Keratinocyte (primary cell): ENCODE results near the gene FBXW5. TPM values are rescaled to one million over a fixed set of nuclear protein-coding genes. Genes with fewer than 3 reads are reported as not detected.

Experiments
- DNase-seq: peaks from one replicate; pipeline ENCODE4 v3.0.0-alpha.2; 2011; ENCODE audit warnings: low read depth, missing footprints, low spot score
- FAIRE-seq: peaks from 2 replicates; lab custom pipeline; 2011; peaks lifted over from hg19 to GRCh38; lab: Jason Lieb, UNC
- H2AFZ ChIP-seq: 2 replicates; pipeline ENCODE4 v1.6.0; 2012; ENCODE audit warnings: low read length, control low read depth, inconsistent platforms; ENCODE audit not compliant: control insufficient read depth
- H3K27ac ChIP-seq: 2 replicates; pipeline ENCODE4 v1.5.1; 2011; ENCODE audit warnings: low read length; ENCODE audit not compliant: control insufficient read depth, insufficient read depth
- H3K27me3 ChIP-seq: 3 replicates; pipeline ENCODE4 v1.6.0; 2011; ENCODE audit warnings: low read length; ENCODE audit not compliant: control insufficient read depth, insufficient read depth; ENCODE audit errors: extremely low read depth
- H3K36me3 ChIP-seq, 2 experiments: 2 replicates in 1 of 2; 3 replicates in 1 of 2; pipeline ENCODE4 v1.5.1; 2011; ENCODE audit warnings: low read length in 2 of 2, mild to moderate bottlenecking in 1 of 2; ENCODE audit not compliant: control insufficient read depth in 2 of 2, insufficient read depth in 2 of 2; ENCODE audit errors: extremely low read depth in 1 of 2
- H3K4me1 ChIP-seq: 3 replicates; pipeline ENCODE4 v1.5.1; 2011; ENCODE audit warnings: low read length; ENCODE audit not compliant: control insufficient read depth, insufficient read depth; ENCODE audit errors: extremely low read depth
- H3K4me2 ChIP-seq: 3 replicates; pipeline ENCODE4 v1.6.0; 2011; ENCODE audit warnings: low read depth, low read length; ENCODE audit not compliant: control insufficient read depth, insufficient read depth; ENCODE audit errors: extremely low read depth
- H3K4me3 ChIP-seq, 3 experiments: fragments of 200-600 bp in 1 of 3; sonication (generic) in 1 of 3; 2 replicates in 2 of 3; 3 replicates in 1 of 3; pipeline ENCODE4 v1.5.1; 2011 to 2016; ENCODE audit warnings: low read length in 3 of 3, mild to moderate bottlenecking in 3 of 3, control low read depth in 2 of 3, inconsistent platforms in 1 of 3, low read depth in 1 of 3, mixed read lengths in 1 of 3, mixed run types in 1 of 3, moderate library complexity in 1 of 3; ENCODE audit not compliant: control insufficient read depth in 2 of 3, insufficient read depth in 2 of 3; ENCODE audit errors: extremely low read depth in 1 of 3
- H3K79me2 ChIP-seq: 2 replicates; pipeline ENCODE4 v1.6.0; 2012; ENCODE audit warnings: low read length; ENCODE audit not compliant: control insufficient read depth, insufficient read depth
- H3K9ac ChIP-seq: 3 replicates; pipeline ENCODE4 v1.6.0; 2011; ENCODE audit warnings: low read length; ENCODE audit not compliant: control insufficient read depth, insufficient read depth; ENCODE audit errors: extremely low read depth
- H3K9me1 ChIP-seq: 3 replicates; pipeline ENCODE4 v1.6.0; 2011; ENCODE audit warnings: low read length; ENCODE audit not compliant: control insufficient read depth, insufficient read depth; ENCODE audit errors: extremely low read depth
- H3K9me3 ChIP-seq: 2 replicates; pipeline ENCODE4 v1.5.1; 2012; ENCODE audit warnings: low read depth, low read length; ENCODE audit not compliant: control insufficient read depth
- H4K20me1 ChIP-seq: 3 replicates; pipeline ENCODE4 v1.6.0; 2011; ENCODE audit warnings: low read length; ENCODE audit not compliant: control insufficient read depth, insufficient read depth; ENCODE audit errors: extremely low read depth
- CTCF ChIP-seq, 3 experiments: IDR thresholded peaks in 1 of 3; conservative IDR thresholded peaks in 1 of 3; optimal IDR thresholded peaks in 1 of 3; 2 replicates in 2 of 3; 3 replicates in 1 of 3; pipeline versions ENCODE3 to v1.5.1; 2011; ENCODE audit warnings: low read length in 3 of 3, mild to moderate bottlenecking in 3 of 3, moderate library complexity in 2 of 3, control low read depth in 1 of 3, inconsistent platforms in 1 of 3; ENCODE audit not compliant: insufficient read depth in 2 of 3; ENCODE audit errors: extremely low read depth in 1 of 3
- EZH2 ChIP-seq: IDR thresholded peaks from one replicate; pipeline ENCODE4 v1.6.1; 2012; ENCODE audit warnings: inconsistent platforms, mild to moderate bottlenecking, low read length, moderate library complexity
- dilution Hi-C: fragments of 300-500 bp; cut with MboI; formaldehyde crosslinking; loops from one replicate; pipeline ENCODE4 v1.7.0; 2020; ENCODE audit warnings: low sequenced_read_pairs; ENCODE audit not compliant: extremely low pct_ligation_motif_present
- polyA plus RNA-seq, 5 experiments: library from polyadenylated mRNA; depleted of rRNA in 3 of 5; stranded (reverse) in 3 of 5; stranded (forward) in 1 of 5; unstranded in 1 of 5; fragments of >200 nt; gene quantifications; 1 replicate in 1 of 5; 2 replicates in 3 of 5; 3 replicates in 1 of 5; pipeline versions ENCODE4 v1.2.1 to v1.2.3, GENCODE V29; 2011 to 2012; ENCODE audit warnings: missing spikeins in 2 of 5, low read depth in 1 of 5, low replicate concordance in 1 of 5

The FBXW5 gene
- polyA plus RNA-seq, 1 donor (not counting 4 experiments of a cell fraction or from before 2014, with no cell fraction given): 23.0 TPM

GRCh38 chr9:136901516-136902258 is 42.9 kb downstream of the FBXW5 start:
- H3K9me3 ChIP-seq: no peaks in the 10 kb centered on the region
- H3K27ac ChIP-seq: peak overlapping the region; percentile 100
- peak overlapping the region; percentile 95 for H3K4me2 ChIP-seq
- peaks cover 47% of the 10 kb centered on the region for H3K4me1 ChIP-seq
- H3K4me3 ChIP-seq: peak overlapping the region; percentile 2 to 63 (median 55)
- FAIRE-seq: peak; percentile 94
- no peaks in the 10 kb centered on the region for H3K9me1 ChIP-seq
- dilution Hi-C loops: no loop called here
- H3K79me2 ChIP-seq: peaks cover 30% of the 10 kb centered on the region
- TF ChIP-seq EZH2 (no peak), CTCF (optimal IDR thresholded peaks at IDR 0.05 in 1 of 3, IDR thresholded peaks at IDR 0.05 in 1 of 3, conservative IDR thresholded peaks at IDR 0.05 in 1 of 3; ENCODE audit: extremely low read depth in 1 of 3, insufficient read depth in 2 of 3, low read length in 3 of 3) (no peak)
- peak; percentile 72 for DNase-seq
- H3K36me3 ChIP-seq: peaks cover 11 to 37% of the 10 kb centered on the region in 2 experiments
- peak overlapping the region; percentile 98 for H3K9ac ChIP-seq
- H3K27me3 ChIP-seq: no peaks in the 10 kb centered on the region
- peak overlapping the region; percentile 52 for H2AFZ ChIP-seq
- no peaks in the 10 kb centered on the region for H4K20me1 ChIP-seq

- Histone ChIP-seq H3K4me2 (peak overlapping the region; percentile 95), H3K79me2 (peaks cover 33% of the 10 kb centered on the region), H4K20me1 (no peaks in the 10 kb centered on the region), H3K4me1 (peaks cover 47% of the 10 kb centered on the region), H3K27me3 (no peaks in the 10 kb centered on the region), H3K27ac (peak overlapping the region; percentile 100), H3K36me3 (peaks cover 11 to 37% of the 10 kb centered on the region in 2 experiments), H3K9me3 (no peaks in the 10 kb centered on the region), H3K9ac (peak overlapping the region; percentile 98), H3K9me1 (no peaks in the 10 kb centered on the region), H3K4me3 (peak overlapping the region in 2 of 3 experiments; percentile 43 to 63), H2AFZ (peak overlapping the region; percentile 52)
- no peak for DNase-seq
- TF ChIP-seq CTCF (optimal IDR thresholded peaks at IDR 0.05 in 1 of 3, IDR thresholded peaks at IDR 0.05 in 1 of 3, conservative IDR thresholded peaks at IDR 0.05 in 1 of 3; ENCODE audit: extremely low read depth in 1 of 3, insufficient read depth in 2 of 3, low read length in 3 of 3) (no peak), EZH2 (no peak)
- dilution Hi-C loops: no loop called here
- FAIRE-seq: no peak
Measured at GRCh38 chr9:136900988-136901515, 43.5 kb downstream of the FBXW5 start.
